Erythroblast (primary cell): ENCODE measurements around the gene TLK1.

Experiments used
- GATA1 ChIP-seq: IDR thresholded peaks from 2 replicates; pipeline ENCODE4 v1.6.1; 2011; ENCODE audit warnings: low read depth, mild to moderate bottlenecking, control low read depth, low read length, moderate library complexity
- POLR2A ChIP-seq: IDR thresholded peaks from 2 replicates; pipeline ENCODE4 v1.6.1; 2011; ENCODE audit warnings: mild to moderate bottlenecking, low read length

- no peak for TF ChIP-seq POLR2A
- no peak for TF ChIP-seq GATA1
These were observed 13.4 kb upstream of the TLK1 start for GRCh38 chr2:171174075-171174474.
